NCI-H345 treated with DMSO at 0.1 percent for 48 hours (cell line): Measurements from ENCODE around the gene CUX1.
"Not testable (repeated sequence)": the region's sequence is repeated elsewhere in the genome, so short reads cannot be mapped to it uniquely, and the experiment has no call there.

Experiments used
- DNase-seq: peaks from one replicate; lab custom pipeline; 2025; ENCODE audit not compliant: unreplicated experiment; lab: John Stamatoyannopoulos, UW

Gene CUX1

GRCh38 chr7:101798173-101798572 is 19.3 kb upstream of the CUX1 start:
- DNase-seq, result not testable (repeated sequence)

GRCh38 chr7:101803203-101804087 is 14.0 kb upstream of the CUX1 start:
- DNase-seq, result no peak

- DNase-seq, result no peak
These were observed 13.1 kb upstream of the CUX1 start for GRCh38 chr7:101804088-101804963.

GRCh38 chr7:101804967-101805366 is 12.5 kb upstream of the CUX1 start:
- no peak for DNase-seq

GRCh38 chr7:101812595-101812994 is 4.8 kb upstream of the CUX1 start:
- no peak for DNase-seq

GRCh38 chr7:101813402-101814019 is 3.9 kb upstream of the CUX1 start:
- no peak for DNase-seq

- DNase-seq, result peak; percentile 19
These were observed 3.1 kb upstream of the CUX1 start for GRCh38 chr7:101814081-101814990.

- no peak for DNase-seq
These were observed 2.2 kb upstream of the CUX1 start for GRCh38 chr7:101814991-101815825.

GRCh38 chr7:101815826-101816594 is 1.4 kb upstream of the CUX1 start:
- DNase-seq, result peak; percentile 58

- DNase-seq, result no peak
These were observed 593 bp upstream of the CUX1 start for GRCh38 chr7:101816595-101817470.

GRCh38 chr7:101818287-101819071 is 1.1 kb downstream of the CUX1 start:
- DNase-seq, result no peak

GRCh38 chr7:101819183-101819582 is 1.8 kb downstream of the CUX1 start:
- DNase-seq, result no peak

GRCh38 chr7:101819913-101820522 is 2.6 kb downstream of the CUX1 start:
- DNase-seq, result no peak

- DNase-seq, result no peak
These were observed 3.3 kb downstream of the CUX1 start for GRCh38 chr7:101820703-101821102.

GRCh38 chr7:101822632-101823031 is 5.2 kb downstream of the CUX1 start:
- DNase-seq, result not testable (repeated sequence)

GRCh38 chr7:101823096-101823495 is 5.7 kb downstream of the CUX1 start:
- DNase-seq, result no peak

GRCh38 chr7:101823596-101823995 is 6.2 kb downstream of the CUX1 start:
- DNase-seq, result no peak
